LHCN-M2 (cell line): ENCODE results near the gene GPR61. TPM values are rescaled to one million over a fixed set of nuclear protein-coding genes. Genes with fewer than 3 reads are reported as not detected.
A peak's percentile ranks its signal among the peaks of the same experiment; 100 is the strongest.

Source experiments
- DNase-seq: peaks from one replicate; pipeline ENCODE4 v3.0.0-alpha.2; 2012; ENCODE audit warnings: low read depth
- total RNA-seq: library from RNA; depleted of rRNA; stranded (reverse); fragments of >200 nt; gene quantifications from 2 replicates; pipeline ENCODE4 v1.2.3, GENCODE V29; 2014

The GPR61 gene
- total RNA-seq, 1 experiment from 2014 or later, result not detected

- DNase-seq, result no peak
Observed at GRCh38 chr1:109509176-109510134, 30.2 kb upstream of the GPR61 start, which contains the start of gene AMIGO1. Gene AMIGO1, minus strand, starts transcription at chr1:109509727. Its CDS starts 815 bp downstream, at chr1:109508912.

GRCh38 chr1:109513110-109513710 is 26.5 kb upstream of the GPR61 start:
- DNase-seq, result no peak

GRCh38 chr1:109514846-109515245 is 24.8 kb upstream of the GPR61 start:
- no peak for DNase-seq

GRCh38 chr1:109516872-109517271 is 22.8 kb upstream of the GPR61 start:
- DNase-seq, result no peak

GRCh38 chr1:109517337-109517736 is 22.3 kb upstream of the GPR61 start:
- no peak for DNase-seq

- DNase-seq, result no peak
Observed at GRCh38 chr1:109521002-109521951, 18.4 kb upstream of the GPR61 start.

- no peak for DNase-seq
Observed at GRCh38 chr1:109522026-109522425, 17.6 kb upstream of the GPR61 start.

GRCh38 chr1:109523706-109524105 is 16.0 kb upstream of the GPR61 start:
- DNase-seq, result peak; percentile 61

- no peak for DNase-seq
Observed at GRCh38 chr1:109527098-109527811, 12.4 kb upstream of the GPR61 start.

- DNase-seq, result no peak
Observed at GRCh38 chr1:109527846-109528695, 11.6 kb upstream of the GPR61 start.

- DNase-seq, result no peak
Observed at GRCh38 chr1:109528712-109529111, 11.0 kb upstream of the GPR61 start.

- DNase-seq, result peak; percentile 57
Observed at GRCh38 chr1:109529881-109530456, 9.7 kb upstream of the GPR61 start.

GRCh38 chr1:109530457-109531087 is 9.1 kb upstream of the GPR61 start:
- DNase-seq, result no peak

GRCh38 chr1:109531380-109531779 is 8.3 kb upstream of the GPR61 start:
- DNase-seq, result no peak

- DNase-seq, result no peak
Observed at GRCh38 chr1:109531826-109532364, 7.8 kb upstream of the GPR61 start.

GRCh38 chr1:109532365-109533136 is 7.1 kb upstream of the GPR61 start:
- DNase-seq, result peak; percentile 69

GRCh38 chr1:109534307-109534858 is 5.3 kb upstream of the GPR61 start:
- DNase-seq, result no peak

GRCh38 chr1:109535481-109535880 is 4.2 kb upstream of the GPR61 start:
- DNase-seq, result no peak
